CD14-positive monocyte (primary cell): ENCODE measurements around the gene STARD5. TPM values are rescaled to one million over a fixed set of nuclear protein-coding genes. Genes with fewer than 3 reads are reported as not detected.

Experiments
- DNase-seq, 3 donors: peaks; one replicate each; pipeline ENCODE4 v3.0.0-alpha.2; 2011 to 2022
- H2AFZ ChIP-seq: 2 replicates; pipeline ENCODE4 v1.6.0; 2012; ENCODE audit warnings: mild to moderate bottlenecking, low read depth, low read length, inconsistent platforms; ENCODE audit not compliant: insufficient read depth, poor library complexity, severe bottlenecking
- H3K27ac ChIP-seq, 2 donors: 1 replicate in 1 of 2; 2 replicates in 1 of 2; pipeline ENCODE4 v1.5.1; 2012 to 2013; ENCODE audit warnings: low read length in 2 of 2, control low read depth in 1 of 2, inconsistent platforms in 1 of 2, low read depth in 1 of 2, mild to moderate bottlenecking in 1 of 2
- H3K27me3 ChIP-seq, 2 donors: one replicate each; pipeline versions ENCODE4 v1.6.0 to v1.6.1; 2011 to 2013; ENCODE audit warnings: low read length in 2 of 2; ENCODE audit not compliant: control insufficient read depth in 2 of 2, insufficient read depth in 2 of 2
- H3K36me3 ChIP-seq, 2 donors: replicated peaks in 1 of 2; 1 replicate in 1 of 2; 2 replicates in 1 of 2; pipeline versions ENCODE4 v1.5.1 to v1.6.1; 2012 to 2013; ENCODE audit warnings: low read length in 2 of 2, control low read depth in 1 of 2, inconsistent platforms in 1 of 2, mild to moderate bottlenecking in 1 of 2; ENCODE audit not compliant: insufficient read depth in 2 of 2, control insufficient read depth in 1 of 2
- H3K4me1 ChIP-seq, 2 donors: 1 replicate in 1 of 2; 2 replicates in 1 of 2; pipeline versions ENCODE4 v1.5.1 to v1.6.1; 2012 to 2013; ENCODE audit warnings: low read length in 2 of 2, control low read depth in 1 of 2, inconsistent platforms in 1 of 2, mild to moderate bottlenecking in 1 of 2, moderate library complexity in 1 of 2; ENCODE audit not compliant: insufficient read depth in 2 of 2, control insufficient read depth in 1 of 2
- H3K4me2 ChIP-seq: replicated peaks from 2 replicates; pipeline ENCODE3; 2012; ENCODE audit warnings: low read length, moderate library complexity, mild to moderate bottlenecking; ENCODE audit not compliant: poor library complexity, severe bottlenecking; ENCODE audit errors: extremely low read depth
- H3K4me3 ChIP-seq, 3 experiments: fragments of 200-600 bp in 1 of 3; sonication (generic) in 1 of 3; replicated peaks in 1 of 3; 1 replicate in 2 of 3; 2 replicates in 1 of 3; pipeline ENCODE4 v1.5.1; 2011 to 2013; ENCODE audit warnings: low read length in 3 of 3, mild to moderate bottlenecking in 3 of 3, control low read depth in 2 of 3, low read depth in 2 of 3, inconsistent platforms in 1 of 3, moderate library complexity in 1 of 3
- H3K79me2 ChIP-seq: 2 replicates; pipeline ENCODE4 v1.6.0; 2012; ENCODE audit warnings: mild to moderate bottlenecking, control low read depth, inconsistent platforms, low read length, moderate library complexity; ENCODE audit not compliant: insufficient read depth
- H3K9ac ChIP-seq: 2 replicates; pipeline ENCODE4 v1.6.0; 2017; ENCODE audit warnings: low read length, mild to moderate bottlenecking; ENCODE audit not compliant: insufficient read depth, poor library complexity, severe bottlenecking
- H3K9me3 ChIP-seq, 2 donors: replicated peaks in 1 of 2; 1 replicate in 1 of 2; 2 replicates in 1 of 2; pipeline versions ENCODE4 v1.5.1 to v1.6.1; 2012 to 2013; ENCODE audit warnings: low read length in 2 of 2, control low read depth in 1 of 2; ENCODE audit not compliant: control insufficient read depth in 1 of 2, insufficient read depth in 1 of 2
- H4K20me1 ChIP-seq: 2 replicates; pipeline ENCODE4 v1.6.0; 2012; ENCODE audit warnings: mild to moderate bottlenecking, low read length, control low read depth, moderate library complexity; ENCODE audit not compliant: insufficient read depth
- H3K27ac Mint-ChIP-seq, 7 donors: one replicate each; pipeline ENCODE4 v1.8.0; 2020; ENCODE audit warnings: mild to moderate bottlenecking in 7 of 7, mixed read lengths in 7 of 7, moderate library complexity in 6 of 7, inconsistent platforms in 2 of 7
- H3K27me3 Mint-ChIP-seq, 3 donors: one replicate each; pipeline ENCODE4 v1.8.0; 2021 to 2022; ENCODE audit warnings: low read depth in 3 of 3, mild to moderate bottlenecking in 3 of 3, mixed read lengths in 3 of 3, moderate library complexity in 3 of 3, inconsistent platforms in 1 of 3
- H3K36me3 Mint-ChIP-seq, 2 donors: one replicate each; pipeline ENCODE4 v1.8.0; 2020; ENCODE audit warnings: mixed read lengths in 2 of 2, inconsistent platforms in 1 of 2, mild to moderate bottlenecking in 1 of 2
- H3K4me1 Mint-ChIP-seq: one replicate; pipeline ENCODE4 v1.8.0; 2020; ENCODE audit warnings: mild to moderate bottlenecking, mixed read lengths
- H3K4me3 Mint-ChIP-seq, 2 donors: one replicate each; pipeline ENCODE4 v1.8.0; 2020; ENCODE audit warnings: mild to moderate bottlenecking in 2 of 2, mixed read lengths in 2 of 2, moderate library complexity in 1 of 2
- H3K9me3 Mint-ChIP-seq, 7 donors: one replicate each; pipeline ENCODE4 v1.8.0; 2020 to 2022; ENCODE audit warnings: mixed read lengths in 7 of 7, mild to moderate bottlenecking in 6 of 7, moderate library complexity in 6 of 7, inconsistent platforms in 2 of 7
- WGBS: methylation state at CpG from one replicate; pipeline ENCODE4 v1.1.5; 2013; ENCODE audit warnings: missing lambda C conversion rate; ENCODE audit not compliant: insufficient coverage; 5-methylcytosine and 5-hydroxymethylcytosine counted together
- intact Hi-C, 2 donors: fragments of 100-400 bp; cut with micrococcal nuclease; formaldehyde crosslinking; loops; one replicate each; pipeline versions ENCODE4 v1.15.0 to v1.15.1; 2023
- polyA plus RNA-seq, 3 donors: library from polyadenylated mRNA; depleted of rRNA in 1 of 3; unstranded in 2 of 3; stranded (reverse) in 1 of 3; fragments of 300-500 nt in 2 of 3; fragments of >200 nt in 1 of 3; fragmentation: Illumina TruSeq in 2 of 3; gene quantifications; 1 replicate in 2 of 3; 2 replicates in 1 of 3; pipeline ENCODE4 v1.2.3, GENCODE V29; 2012 to 2021
- TF ChIP-seq, protein P1 (sequence below): fragments of 200-600 bp; IDR thresholded peaks from one replicate; pipeline ENCODE4 v1.8.0; 2022; ENCODE audit warnings: antibody characterized with exemption, mild to moderate bottlenecking

STARD5 gene
- polyA plus RNA-seq, 3 donors, result 1.5 to 15.1 (median 2.5) TPM

DNA sequence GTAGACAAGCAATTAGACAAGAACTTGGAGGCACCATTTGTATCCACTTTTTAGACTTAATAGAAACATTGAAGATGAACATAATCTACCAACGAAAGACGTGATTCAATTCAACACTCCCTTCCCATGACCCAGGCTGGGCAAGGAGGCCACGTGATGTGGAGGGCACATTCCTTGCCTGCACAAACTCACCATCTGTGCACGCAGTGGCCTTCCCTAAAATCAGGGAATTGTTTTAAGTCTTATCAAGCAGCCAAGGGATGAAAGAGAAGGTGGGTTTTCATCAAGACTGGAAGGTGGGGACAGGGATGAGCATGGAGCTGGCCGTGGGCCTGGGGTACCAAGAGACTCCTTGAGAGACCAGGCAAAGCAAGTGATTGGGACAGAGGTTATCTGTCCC is 13.5 kb downstream of the STARD5 start:
- 93% methylated on average over 3 of the region's 5 CpGs for WGBS
- Histone ChIP-seq H2AFZ (no peak overlapping the region), H3K4me3 (no peak overlapping the region), H3K4me1 (peaks cover 40 to 54% of the 10 kb centered on the region in 2 donors), H3K79me2 (peaks cover 32% of the 10 kb centered on the region), H3K27me3 (no peaks in the 10 kb centered on the region), H4K20me1 (peaks cover 67% of the 10 kb centered on the region), H3K9me3 (no peaks in the 10 kb centered on the region), H3K4me2 (no peak overlapping the region), H3K36me3 (peaks cover 49 to 52% of the 10 kb centered on the region in 2 donors), H3K27ac (peak overlapping the region; percentile 86 to 97), H3K9ac (peak overlapping the region; percentile 59)
- H3K27ac Mint-ChIP-seq, result peak overlapping the region; percentile 94 to 99 (median 98)
- peaks cover 60% of the 10 kb centered on the region for H3K4me1 Mint-ChIP-seq
- intact Hi-C loops, result loop anchor here in 1 of 2 donors (2.0 kb wide), 1 partner anchor 16 kb away; no protein-coding TSS in a partner anchor
- no peak overlapping the region for H3K4me3 Mint-ChIP-seq
- peaks cover 73 to 84% of the 10 kb centered on the region in 2 donors for H3K36me3 Mint-ChIP-seq
- no peak for DNase-seq
- peaks cover 0 to 3% (median 0%) of the 10 kb centered on the region in 7 donors for H3K9me3 Mint-ChIP-seq
- TF ChIP-seq, protein P1, sequence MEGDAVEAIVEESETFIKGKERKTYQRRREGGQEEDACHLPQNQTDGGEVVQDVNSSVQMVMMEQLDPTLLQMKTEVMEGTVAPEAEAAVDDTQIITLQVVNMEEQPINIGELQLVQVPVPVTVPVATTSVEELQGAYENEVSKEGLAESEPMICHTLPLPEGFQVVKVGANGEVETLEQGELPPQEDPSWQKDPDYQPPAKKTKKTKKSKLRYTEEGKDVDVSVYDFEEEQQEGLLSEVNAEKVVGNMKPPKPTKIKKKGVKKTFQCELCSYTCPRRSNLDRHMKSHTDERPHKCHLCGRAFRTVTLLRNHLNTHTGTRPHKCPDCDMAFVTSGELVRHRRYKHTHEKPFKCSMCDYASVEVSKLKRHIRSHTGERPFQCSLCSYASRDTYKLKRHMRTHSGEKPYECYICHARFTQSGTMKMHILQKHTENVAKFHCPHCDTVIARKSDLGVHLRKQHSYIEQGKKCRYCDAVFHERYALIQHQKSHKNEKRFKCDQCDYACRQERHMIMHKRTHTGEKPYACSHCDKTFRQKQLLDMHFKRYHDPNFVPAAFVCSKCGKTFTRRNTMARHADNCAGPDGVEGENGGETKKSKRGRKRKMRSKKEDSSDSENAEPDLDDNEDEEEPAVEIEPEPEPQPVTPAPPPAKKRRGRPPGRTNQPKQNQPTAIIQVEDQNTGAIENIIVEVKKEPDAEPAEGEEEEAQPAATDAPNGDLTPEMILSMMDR, result no peak
- no peaks in the 10 kb centered on the region for H3K27me3 Mint-ChIP-seq

DNA sequence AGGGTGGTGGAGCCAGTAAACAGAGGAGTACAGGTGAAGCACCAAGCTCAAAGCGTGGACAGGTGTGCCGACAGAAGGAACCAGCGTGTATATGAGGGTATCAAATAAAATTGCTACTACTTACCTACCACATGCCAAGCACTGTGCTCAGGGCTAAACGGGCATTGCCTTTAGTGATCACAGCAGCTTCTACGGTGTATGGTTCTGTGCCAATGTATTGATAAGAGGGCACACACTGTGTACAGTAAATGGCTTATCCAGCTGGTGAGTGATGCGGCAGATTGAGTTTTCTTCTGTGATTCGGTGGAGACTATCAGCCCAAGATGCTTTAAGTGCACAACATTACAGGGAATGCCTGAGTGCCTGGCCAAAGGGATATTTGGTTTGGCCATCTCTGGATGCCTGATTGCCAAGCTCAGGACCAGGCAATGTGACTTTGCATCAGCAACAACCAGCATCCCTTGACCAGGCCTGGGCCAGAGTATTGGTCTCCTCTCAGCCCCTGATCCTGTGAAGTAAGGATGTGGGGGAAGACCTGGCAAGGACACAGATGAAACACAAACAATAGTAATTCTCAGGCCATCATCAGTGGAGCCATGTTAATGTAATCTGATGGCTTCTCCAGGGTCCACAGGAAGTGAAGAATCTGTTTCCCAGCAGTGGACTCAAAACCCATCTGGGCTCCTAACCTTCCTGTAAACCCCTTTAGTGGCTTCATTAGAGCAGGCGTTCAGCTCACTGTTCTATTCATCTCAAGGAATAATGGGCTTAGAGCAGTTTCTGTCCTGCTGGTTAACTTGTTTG is 14.1 kb downstream of the STARD5 start:
- peak overlapping the region; percentile 86 to 97 for H3K27ac ChIP-seq
- Mint-ChIP-seq H3K9me3 (peaks cover 0 to 3% (median 0%) of the 10 kb centered on the region in 7 donors), H3K36me3 (peaks cover 75 to 87% of the 10 kb centered on the region in 2 donors), H3K4me1 (peaks cover 59% of the 10 kb centered on the region), H3K27me3 (no peaks in the 10 kb centered on the region), H3K27ac (peak overlapping the region; percentile 94 to 99 (median 98)), H3K4me3 (no peak overlapping the region)
- peaks cover 39% of the 10 kb centered on the region for H3K79me2 ChIP-seq
- WGBS, result 100% methylated on average over 4 of the region's 8 CpGs
- TF ChIP-seq, protein P1, result no peak
- intact Hi-C loops, result loop anchor here in 1 of 2 donors (2.0 to 10.0 kb wide), 2 partner anchors 15 to 1335 kb away; partner anchors contain the start of gene BCL2A1
- H3K9ac ChIP-seq, result no peak overlapping the region
- H3K36me3 ChIP-seq, result peaks cover 55 to 58% of the 10 kb centered on the region in 2 donors
- H3K4me2 ChIP-seq, result no peak overlapping the region
- no peak overlapping the region for H3K4me3 ChIP-seq
- peaks cover 46 to 55% of the 10 kb centered on the region in 2 donors for H3K4me1 ChIP-seq
- DNase-seq, result no peak
- no peaks in the 10 kb centered on the region for H3K27me3 ChIP-seq
- H2AFZ ChIP-seq, result no peak overlapping the region
- H4K20me1 ChIP-seq, result peaks cover 73% of the 10 kb centered on the region
- H3K9me3 ChIP-seq, result no peaks in the 10 kb centered on the region
